T-helper 2 cell treated with Interferon-gamma antibody and Interleukin-4, amounts not matched to agents 100 ng/mL and 5 ng/mL, for 36 hours (primary cell): Measurements from ENCODE around the gene ZSCAN25. TPM values are rescaled to one million over a fixed set of nuclear protein-coding genes. Genes with fewer than 3 reads are reported as not detected.
"Not testable (repeated sequence)": the region's sequence is repeated elsewhere in the genome, so short reads cannot be mapped to it uniquely, and the experiment has no call there.

Source experiments
- intact Hi-C: fragments of 100-400 bp; cut with micrococcal nuclease; formaldehyde crosslinking; loops from one replicate; pipeline ENCODE4 v1.15.1; 2023
- total RNA-seq: library from RNA; stranded (reverse); gene quantifications from 2 replicates; pipeline ENCODE4 v1.2.3, GENCODE V29; 2022

Gene ZSCAN25
- total RNA-seq: 31.1 and 32.0 TPM in 2 replicates

DNA sequence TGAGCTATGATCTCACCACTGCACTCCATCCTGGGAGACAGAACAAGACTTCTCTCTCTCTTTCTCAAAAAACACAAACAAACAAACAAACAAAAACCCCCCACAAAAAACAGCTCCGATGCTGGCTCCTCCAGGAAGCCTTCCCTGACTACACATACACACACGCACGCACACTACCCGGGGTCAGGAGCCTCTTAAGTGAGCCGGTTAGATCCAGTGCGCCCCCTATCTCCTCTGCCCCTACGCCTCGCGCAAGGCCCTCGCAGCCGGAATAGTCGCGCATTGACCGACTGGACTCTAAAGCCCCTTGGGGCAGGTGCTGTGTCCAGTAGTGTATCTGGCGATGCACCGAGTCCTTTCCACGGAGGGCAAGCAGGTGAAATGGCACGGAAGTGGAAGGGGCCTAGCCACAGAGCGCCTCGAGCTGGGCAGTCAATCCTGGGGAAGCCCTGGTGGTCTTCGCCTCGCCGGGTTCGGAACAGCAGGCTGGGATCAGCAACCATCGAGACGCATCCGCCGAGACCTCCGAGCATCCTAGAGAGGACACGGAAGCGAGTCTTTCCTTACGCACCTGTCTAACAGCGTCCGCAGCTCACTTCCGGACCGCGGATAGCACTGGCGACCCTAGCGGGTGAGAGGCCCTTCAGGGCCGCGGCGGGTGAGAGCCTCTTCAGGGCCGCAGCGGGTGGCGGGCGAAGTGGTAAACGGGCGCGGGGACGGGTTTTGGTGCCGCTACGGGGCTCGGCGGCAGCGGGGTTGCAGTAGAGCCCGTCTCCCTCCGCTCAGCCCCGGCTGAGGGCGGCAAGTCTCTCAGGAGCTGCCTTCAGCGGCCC is at the start of gene ZSCAN25:
Gene ZSCAN25, plus strand, starts transcription at position 588 of the 833 bp plus-strand sequence. CDS start 2,661 bp downstream, outside the sequence.
- intact Hi-C loops: loop anchor here (1.0 kb wide), 3 partner anchors 58 to 116 kb away; partner anchors contain the start of genes ZNF394 and ZNF655

DNA sequence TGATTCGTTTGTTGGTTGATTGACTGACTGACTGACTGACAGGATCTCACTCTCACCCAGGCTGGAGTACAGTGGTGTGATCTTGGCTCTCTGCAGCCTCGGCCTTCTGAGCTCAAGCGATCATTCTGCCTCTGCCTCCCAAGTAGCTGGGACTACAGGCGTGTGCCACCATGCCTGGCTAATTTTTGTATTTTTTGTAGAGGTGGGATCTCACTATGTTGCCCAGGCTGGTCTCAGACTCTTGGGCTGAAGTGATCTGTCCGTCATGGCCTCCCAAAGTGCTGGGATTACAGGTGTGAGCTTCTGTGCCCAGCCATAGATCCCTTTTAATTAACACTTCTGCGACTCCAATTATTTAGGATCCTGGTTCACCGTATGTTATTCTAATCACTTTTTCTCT is 48.0 kb upstream of the ZSCAN25 start:
- intact Hi-C loops: not testable (repeated sequence)

DNA sequence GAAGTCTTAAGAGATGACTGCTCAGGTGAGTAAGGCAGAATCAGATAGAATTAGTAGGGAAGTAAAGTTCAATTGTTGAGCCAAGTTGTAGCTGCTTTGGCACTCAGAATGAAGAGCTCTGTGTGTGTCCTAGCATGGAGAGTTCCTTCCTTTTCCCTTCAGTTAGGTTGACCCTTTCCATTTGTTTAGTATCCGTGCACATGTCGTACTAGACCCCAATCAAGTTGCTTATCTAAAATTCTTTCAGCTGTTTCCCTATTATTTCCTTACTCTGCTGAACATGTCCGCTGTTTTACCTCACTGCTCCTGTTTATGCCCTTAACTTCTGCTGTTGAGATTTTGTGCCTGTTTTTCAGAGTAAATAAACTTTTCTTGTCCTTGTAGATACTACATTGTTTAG is 45.0 kb upstream of the ZSCAN25 start:
- intact Hi-C loops: no loop called here

DNA sequence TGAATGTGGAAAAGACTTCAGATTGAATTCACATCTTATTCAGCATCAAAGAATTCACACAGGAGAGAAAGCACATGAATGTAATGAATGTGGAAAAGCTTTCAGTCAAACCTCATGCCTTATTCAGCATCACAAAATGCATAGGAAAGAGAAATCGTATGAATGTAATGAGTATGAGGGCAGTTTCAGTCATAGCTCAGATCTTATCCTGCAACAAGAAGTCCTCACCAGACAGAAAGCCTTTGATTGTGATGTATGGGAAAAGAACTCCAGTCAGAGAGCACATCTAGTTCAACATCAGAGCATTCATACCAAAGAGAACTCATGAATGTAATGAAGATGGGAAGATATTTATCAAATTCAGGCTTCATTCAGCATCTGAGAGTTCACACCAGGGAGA is 43.5 kb upstream of the ZSCAN25 start:
- intact Hi-C loops: no loop called here

DNA sequence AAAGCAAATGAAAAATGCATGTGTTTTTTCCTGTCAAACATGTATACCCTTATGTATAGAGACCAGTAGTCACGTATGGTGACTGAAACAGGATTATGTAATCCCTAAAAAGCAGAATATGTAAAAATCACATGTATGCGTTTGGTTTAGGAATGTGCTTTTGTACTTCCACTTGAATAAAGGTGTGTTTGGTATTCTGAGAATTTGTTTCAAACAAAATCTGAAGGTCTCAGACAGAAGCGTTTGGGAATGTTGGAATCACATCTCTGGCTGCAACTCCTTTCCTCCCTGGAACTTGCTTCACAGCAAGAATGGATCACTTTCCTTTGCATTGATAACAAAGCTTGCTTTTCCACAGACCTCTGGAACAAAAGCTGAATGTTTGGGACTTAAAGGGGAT is 40.5 kb upstream of the ZSCAN25 start:
- intact Hi-C loops: no loop called here

DNA sequence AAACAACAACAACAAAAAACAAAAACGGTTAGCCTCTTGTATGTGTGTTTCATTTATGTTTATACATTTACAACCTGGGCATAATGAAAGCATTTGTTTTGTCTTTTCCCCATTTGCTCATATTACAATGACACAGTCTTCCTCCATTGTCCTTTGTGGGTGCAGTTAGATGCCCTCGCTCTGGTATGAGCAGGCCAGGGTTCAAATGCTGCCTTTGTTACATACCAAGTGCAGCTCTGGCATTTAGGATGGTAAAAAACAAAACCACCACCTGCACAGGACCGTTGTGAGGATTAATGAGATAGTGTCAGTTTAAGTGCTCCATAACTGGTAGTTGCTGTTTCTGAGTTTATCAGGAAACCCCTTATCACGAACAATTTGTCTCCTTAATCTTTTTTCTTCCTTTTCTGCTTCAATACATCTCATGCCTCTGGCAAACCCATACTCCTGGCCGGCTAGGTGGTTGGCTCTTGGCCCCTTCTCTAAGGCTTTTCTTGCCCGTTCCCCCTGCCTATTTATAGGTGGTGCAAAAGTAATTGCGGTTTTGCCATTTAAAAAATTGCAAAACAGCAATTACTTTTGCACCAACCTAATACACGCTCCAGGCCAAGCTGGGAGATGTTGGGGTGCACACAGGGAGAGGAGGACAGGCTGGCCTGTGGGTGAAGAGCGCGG is 37.3 kb upstream of the ZSCAN25 start:
- intact Hi-C loops: no loop called here

DNA sequence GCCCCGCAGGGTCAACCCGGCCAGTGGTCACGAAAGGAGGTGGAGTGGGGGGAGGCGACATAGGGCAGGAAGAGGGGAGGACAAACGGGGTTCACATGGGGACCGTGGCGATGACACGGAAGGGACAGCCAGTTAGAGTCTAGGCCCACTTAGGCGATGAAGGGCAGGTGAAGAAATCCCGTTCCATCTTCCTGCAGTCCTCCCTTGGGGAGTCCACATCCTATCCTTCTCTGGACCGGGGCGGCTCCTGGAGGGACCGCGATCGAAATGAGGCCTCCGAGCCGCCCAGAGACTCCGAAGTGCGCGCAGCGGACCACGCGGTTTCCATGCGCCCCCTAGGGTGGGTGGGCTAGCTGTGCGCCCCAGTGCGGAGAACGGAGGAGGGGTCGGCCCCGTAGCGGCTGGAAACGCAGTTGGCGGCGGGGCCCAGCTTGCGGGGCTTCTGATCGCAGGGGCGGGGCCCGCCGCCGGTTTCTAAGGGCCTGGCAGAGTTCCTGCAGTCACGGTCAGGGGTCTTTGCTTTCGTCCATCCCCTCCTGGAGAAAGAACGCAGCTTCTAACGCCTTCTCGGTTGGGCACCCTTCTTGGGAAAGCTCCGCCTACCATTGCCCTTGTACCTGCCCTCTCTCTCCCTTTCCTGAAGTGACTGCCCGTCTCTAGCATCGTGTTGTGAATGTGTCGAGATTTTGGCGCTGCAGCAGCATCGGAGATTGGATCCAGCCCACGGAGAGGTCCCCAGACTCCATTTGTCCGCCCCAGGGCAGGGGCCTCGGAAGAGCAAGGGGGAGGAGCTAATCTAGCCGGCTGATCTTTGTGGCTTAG is 36.6 kb upstream of the ZSCAN25 start:
- intact Hi-C loops: no loop called here

DNA sequence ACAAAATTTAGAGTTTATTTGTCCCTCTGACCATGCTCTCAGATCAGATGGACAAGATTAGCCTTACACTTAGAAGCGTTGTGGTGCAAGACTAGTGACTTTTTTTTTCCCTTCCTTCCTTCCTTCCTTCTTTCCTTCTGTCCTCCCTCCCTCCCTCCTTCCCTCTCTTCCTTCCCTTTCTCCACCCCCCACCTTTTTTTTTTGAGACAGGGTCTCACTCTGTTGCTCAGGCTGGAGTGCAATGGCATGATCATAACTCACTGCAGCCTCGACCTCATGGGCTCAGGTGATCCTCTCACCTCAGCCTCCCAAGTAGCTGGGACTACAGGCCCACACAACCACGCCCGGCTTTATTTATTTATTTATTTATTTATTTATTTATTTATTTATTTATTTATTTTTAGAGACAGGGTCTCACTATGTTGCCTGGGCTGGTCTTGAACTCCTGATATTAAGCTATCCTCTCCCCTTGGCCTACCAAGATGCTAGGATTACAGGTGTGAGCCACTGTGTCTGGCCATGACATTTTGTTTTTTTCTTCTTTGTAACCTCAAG is 35.9 kb upstream of the ZSCAN25 start:
- intact Hi-C loops: not testable (repeated sequence)

DNA sequence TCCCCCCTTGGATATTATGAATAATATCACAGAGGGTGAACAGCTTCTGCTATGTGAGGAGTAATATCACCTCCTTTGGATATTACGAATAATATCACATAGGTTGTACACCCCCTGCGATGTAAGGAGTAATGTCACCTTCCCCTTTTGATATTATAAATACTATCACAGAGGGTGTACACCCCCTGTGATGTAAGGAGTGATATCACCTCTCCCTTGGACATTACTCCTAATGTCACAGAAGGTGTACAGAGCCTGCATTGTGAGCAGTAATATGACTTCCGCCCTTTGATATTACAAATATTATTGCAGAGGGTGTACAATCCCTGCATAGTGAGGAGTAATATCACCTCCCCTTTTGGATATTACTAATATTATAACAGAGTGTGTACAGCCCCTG is 27.9 kb upstream of the ZSCAN25 start:
- intact Hi-C loops: no loop called here

DNA sequence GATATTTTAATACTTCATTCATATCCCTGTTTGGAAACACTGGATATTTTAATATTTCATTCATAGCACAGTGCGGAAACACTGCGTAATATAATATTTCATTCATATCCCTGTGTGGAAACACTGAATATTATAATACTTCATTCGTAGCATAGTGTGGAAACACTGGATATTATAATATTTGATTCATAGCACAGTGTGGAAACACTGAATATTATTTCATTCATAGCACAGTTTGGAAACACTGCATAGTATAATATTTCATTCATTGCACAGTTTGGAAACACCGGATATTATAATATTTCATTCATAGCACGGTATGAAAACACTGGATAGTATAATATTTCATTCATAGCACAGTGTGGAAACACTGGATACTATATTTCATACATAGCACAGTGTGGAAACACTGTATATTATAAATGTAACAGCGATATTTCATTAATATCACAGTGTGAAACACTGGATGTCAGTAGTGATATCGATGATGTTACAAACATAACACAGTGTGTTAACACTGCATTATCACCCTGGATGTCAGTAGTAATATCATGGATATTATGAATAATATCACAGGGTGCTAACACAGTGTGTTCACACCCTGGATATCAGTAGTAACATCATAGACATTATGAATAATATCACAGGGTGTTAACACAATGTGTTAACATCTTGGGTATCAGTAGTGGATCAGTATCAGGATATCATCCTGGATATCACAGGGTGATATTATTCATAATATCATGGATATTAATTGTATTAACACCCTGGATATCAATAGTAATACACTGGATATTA is 21.6 kb upstream of the ZSCAN25 start:
- intact Hi-C loops: no loop called here

DNA sequence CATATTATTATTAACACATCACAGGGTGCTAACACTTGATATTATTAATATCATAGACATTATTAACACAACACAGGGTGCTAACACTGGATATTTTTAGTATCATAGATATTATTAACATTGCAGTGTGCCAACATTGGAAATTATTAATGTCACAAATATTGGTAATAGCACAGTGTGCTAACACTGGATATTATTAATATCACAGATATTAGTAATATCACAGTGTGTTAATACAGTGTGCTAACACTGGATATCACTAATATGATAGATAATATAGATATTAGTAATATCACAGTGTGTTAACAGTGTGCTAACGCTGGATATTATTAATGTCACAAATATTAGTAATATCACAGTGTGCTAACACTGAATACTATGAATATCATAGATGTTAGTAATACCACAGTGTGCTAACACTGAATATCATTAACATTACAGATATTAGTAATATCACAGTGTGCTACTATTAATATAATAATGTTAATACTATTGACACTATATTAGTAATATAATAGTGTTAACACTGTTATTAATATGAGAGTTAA is 20.3 kb upstream of the ZSCAN25 start:
- intact Hi-C loops: no loop called here

DNA sequence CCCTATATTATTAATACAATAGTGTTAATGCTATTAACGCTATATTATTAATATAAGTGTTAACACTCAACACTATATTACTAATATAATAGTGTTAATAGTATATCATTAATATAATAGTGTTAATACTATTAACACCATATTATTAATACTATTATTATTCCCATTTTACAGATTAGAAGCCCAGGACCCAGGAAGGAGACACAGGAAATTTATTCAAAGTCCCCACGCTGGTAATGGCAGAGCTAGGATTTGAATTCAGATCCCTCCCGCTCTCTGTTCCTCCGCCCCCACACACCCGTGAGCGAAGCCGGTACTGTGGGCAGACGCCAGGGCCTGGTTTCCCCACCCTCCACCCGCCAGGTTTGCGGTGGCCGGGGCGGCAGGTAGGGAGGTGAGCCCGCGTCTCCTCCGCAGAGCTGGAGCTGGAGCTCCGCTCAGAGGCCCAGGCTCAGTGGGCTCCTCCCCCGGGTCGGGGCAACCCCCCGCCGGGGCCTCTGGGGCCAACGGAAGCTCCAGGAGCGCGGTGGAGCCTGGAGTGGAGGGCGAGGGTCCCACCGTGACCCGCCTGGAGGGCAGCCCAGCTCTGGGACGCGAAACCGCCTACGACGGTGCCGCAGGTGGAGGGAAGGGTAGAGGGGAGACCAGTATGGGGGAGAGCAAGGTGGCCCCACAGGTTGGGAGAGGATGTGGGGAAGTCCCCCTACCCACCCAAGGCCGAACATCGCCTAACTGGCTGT is 18.8 kb upstream of the ZSCAN25 start, which contains the start of gene TMEM225B:
Gene TMEM225B, plus strand, starts transcription at position 506 of the 740 bp plus-strand sequence. CDS start 6,122 bp downstream, outside the sequence.
- intact Hi-C loops: no loop called here

DNA sequence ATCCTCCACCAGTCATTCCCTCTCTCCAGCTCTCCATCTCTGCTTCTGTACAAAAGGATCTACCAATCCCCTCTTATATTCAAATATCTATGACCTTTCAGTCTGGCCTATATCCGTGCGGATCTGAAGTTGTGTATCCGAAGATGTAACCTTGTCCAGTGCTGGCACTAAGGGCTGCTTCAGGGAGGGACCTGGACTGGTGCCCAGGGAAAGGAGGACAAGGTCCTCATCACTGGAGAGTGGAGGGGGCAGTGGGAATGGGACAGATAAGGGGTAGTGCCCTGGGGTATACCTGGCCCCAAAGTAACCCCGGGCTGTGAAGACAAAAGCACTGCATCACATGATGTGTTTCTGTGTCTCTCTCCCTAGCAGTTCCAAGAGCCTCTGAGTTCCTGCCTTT is 16.9 kb upstream of the ZSCAN25 start:
- intact Hi-C loops: no loop called here

DNA sequence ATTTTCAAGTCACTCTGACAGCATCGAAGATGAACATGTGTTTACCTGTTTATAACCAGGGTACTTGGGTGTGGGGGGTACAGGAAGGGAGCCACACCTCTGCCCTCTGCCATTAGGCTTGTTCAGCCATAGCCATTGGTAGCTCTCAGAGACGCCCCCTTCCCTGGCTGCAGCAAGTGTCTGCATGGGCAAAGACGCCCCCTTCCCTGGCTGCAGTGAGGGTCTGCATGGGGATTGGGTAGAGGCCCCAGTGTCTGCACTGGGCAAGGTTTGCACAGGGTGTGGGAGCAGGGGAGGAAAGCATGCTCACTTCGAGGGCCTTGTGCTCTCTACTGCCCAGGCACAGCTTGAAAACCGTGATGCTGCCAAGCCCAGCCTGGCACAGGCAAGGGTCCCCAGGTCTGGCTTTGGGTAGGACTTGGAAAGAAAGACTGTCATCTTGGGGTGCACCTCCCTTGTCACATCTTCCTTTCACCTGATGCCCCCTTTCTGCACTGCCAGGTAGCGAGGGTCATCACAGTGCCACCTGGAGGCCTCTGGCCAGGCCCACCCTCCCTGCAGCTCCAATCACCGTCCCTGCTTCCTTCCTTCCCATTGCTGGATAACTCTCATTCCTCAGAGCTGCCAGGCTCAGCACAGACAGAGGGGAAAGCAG is 15.0 kb upstream of the ZSCAN25 start:
- intact Hi-C loops: no loop called here

DNA sequence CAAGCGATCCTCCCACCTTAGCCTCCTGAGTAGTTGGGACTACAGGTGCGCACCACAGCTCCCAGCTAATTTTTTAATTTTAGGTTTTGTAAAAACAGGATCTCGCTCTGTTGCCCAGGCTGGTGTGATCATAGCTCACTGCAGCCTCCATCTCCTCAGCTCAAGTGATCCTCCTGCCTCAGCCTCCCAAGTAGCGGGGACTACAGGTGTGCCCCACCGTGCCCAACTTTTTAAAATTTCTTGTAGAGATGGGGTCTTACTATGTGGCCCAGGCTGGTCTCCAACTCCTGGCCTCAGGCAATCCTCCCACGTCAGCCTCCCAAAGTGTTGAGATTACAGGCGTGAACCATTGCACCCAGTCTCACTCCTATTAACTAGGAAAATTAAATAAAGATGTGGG is 11.2 kb upstream of the ZSCAN25 start:
- intact Hi-C loops: no loop called here

DNA sequence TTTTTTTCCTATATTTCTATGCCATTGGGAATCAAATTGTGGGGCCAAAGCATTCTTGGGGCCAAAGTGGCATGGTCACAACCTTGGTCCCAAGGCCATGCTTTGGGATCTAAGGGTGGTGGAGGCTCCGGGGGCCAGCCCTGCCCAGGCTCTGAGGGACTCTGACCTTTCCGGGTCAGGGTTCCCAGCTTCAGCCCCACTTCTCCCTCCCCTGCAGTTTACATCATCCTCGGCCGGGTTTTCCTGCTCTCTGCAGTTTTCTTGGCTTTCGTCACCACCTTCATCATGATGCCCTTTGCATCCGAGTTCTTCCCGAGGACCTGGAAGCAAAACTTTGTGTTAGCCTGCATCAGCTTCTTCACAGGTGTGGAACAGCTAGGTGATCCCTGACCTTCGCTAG is 10.2 kb upstream of the ZSCAN25 start:
- intact Hi-C loops: no loop called here

DNA sequence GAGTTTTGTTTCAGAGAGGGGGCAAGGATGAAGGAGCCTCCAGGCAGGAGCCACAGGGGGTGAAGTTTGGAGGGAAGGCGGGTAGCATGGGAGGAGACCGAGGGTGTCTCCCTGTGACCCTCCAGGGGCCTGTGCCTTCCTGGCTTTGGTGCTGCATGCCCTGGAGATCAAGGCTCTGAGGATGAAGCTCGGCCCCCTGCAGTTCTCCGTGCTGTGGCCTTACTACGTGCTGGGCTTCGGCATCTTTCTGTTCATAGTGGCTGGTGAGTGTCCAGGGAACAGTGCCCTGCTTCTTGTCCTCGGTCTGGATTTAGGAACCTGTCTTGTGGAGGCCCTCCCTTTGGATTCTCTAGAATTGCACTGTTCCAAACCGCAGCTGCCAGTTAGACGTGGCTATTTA is 9.2 kb upstream of the ZSCAN25 start:
- intact Hi-C loops: no loop called here

DNA sequence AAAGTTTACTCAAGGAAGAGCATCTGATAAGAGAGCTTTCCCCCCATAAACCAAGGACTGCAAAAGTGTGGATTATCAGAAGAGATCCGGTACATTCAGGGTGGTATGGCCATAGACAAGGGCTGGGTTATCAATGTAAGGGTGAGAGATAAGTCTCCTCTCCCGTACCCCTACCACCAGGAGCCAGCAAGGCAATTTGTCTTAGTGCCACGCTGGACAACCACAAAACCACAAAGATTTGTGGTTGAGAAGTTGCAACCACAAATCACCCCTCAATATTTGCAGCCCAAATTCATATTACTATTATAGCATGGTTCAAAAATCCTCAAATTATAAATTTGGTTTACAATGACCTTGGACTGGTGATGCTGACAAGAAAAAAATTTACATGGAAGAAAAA is 2.3 kb upstream of the ZSCAN25 start:
- intact Hi-C loops: no loop called here

DNA sequence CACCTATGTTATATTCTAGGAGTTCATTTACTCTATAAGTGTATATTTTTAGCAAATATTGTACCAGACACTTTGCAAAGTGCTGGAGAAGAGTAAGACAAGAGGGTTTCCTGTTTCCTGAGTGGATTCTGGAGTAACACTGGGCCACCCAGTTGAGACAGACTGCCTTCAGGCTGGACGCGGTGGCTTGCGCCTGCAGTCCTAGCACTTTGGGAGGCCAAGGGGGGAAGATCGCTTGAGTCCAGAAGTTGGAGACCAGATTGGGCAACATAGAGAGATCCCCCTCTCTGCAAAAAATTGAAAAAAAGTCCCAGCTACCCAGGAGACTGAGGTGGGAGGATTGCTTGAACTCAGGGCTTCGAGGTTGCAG is 772 bp upstream of the ZSCAN25 start:
- intact Hi-C loops: loop anchor here (1.0 kb wide), 3 partner anchors 58 to 116 kb away; partner anchors contain the start of genes ZNF394 and ZNF655
